HG02973 (cell line): ENCODE measurements around the gene VSIG4.

Experiments used
- ATAC-seq: cut with Tn5 transposase; IDR thresholded peaks from one replicate; pipeline ENCODE4 v1.9.1; 2021; ENCODE audit warnings: moderate library complexity; ENCODE audit not compliant: unreplicated experiment

The VSIG4 gene

GRCh38 chrX:66009231-66009845 lies 30.5 kb downstream of the VSIG4 start:
- ATAC-seq: no peak

GRCh38 chrX:66008328-66008970 lies 31.4 kb downstream of the VSIG4 start:
- no peak for ATAC-seq

- ATAC-seq: no peak
Measured at GRCh38 chrX:66007851-66008250, 32.0 kb downstream of the VSIG4 start.

- no peak for ATAC-seq
Measured at GRCh38 chrX:66005830-66006449, 33.9 kb downstream of the VSIG4 start.

GRCh38 chrX:66004928-66005829 lies 34.7 kb downstream of the VSIG4 start:
- no peak for ATAC-seq

- ATAC-seq: peak; percentile 52
Measured at GRCh38 chrX:66002824-66003680, 36.8 kb downstream of the VSIG4 start.

GRCh38 chrX:66001596-66001995 lies 38.3 kb downstream of the VSIG4 start:
- no peak for ATAC-seq

GRCh38 chrX:66000628-66001272 lies 39.1 kb downstream of the VSIG4 start:
- ATAC-seq: no peak

- no peak for ATAC-seq
Measured at GRCh38 chrX:66000178-66000577, 39.7 kb downstream of the VSIG4 start.

- ATAC-seq: no peak
Measured at GRCh38 chrX:65999563-66000148, 40.2 kb downstream of the VSIG4 start.

GRCh38 chrX:65999029-65999562 lies 40.8 kb downstream of the VSIG4 start:
- no peak for ATAC-seq

- ATAC-seq: no peak
Measured at GRCh38 chrX:65997978-65998717, 41.7 kb downstream of the VSIG4 start.

GRCh38 chrX:65994519-65995506 lies 45.1 kb downstream of the VSIG4 start:
- no peak for ATAC-seq

- no peak for ATAC-seq
Measured at GRCh38 chrX:65993915-65994460, 45.9 kb downstream of the VSIG4 start.

GRCh38 chrX:65993332-65993731 lies 46.5 kb downstream of the VSIG4 start:
- no peak for ATAC-seq

GRCh38 chrX:65990702-65991101 lies 49.2 kb downstream of the VSIG4 start:
- ATAC-seq: no peak

- no peak for ATAC-seq
Measured at GRCh38 chrX:65987811-65988210, 52.1 kb downstream of the VSIG4 start.
